HCT116 (cell line): ENCODE results near the gene ST6GALNAC5. TPM values are rescaled to one million over a fixed set of nuclear protein-coding genes. Genes with fewer than 3 reads are reported as not detected.

Experiments used
- ATAC-seq: fragments of 200-7000 bp; cut with Tn5 transposase; 2 replicates; pipeline ENCODE4 v1.9.1; 2020; ENCODE audit warnings: mild to moderate bottlenecking, moderate library complexity
- BruUV-seq: library from RNA; stranded (reverse); fragments of 400-500 nt; replicated peaks from 2 replicates; lab custom pipeline; 2021; lab: Mats Ljungman, UMichigan
- CTCF ChIA-PET: fragments of 300-600 bp; sonication (Branson Sonifier 250); formaldehyde crosslinking; loops from one replicate; lab custom pipeline; 2021; ENCODE audit warnings: antibody characterized with exemption; lab: Charles Lee
- POLR2A ChIA-PET: fragments of 300-600, 350-600 bp; sonication (Branson Sonifier 250); formaldehyde crosslinking; loops from one replicate; lab custom pipeline; 2021; ENCODE audit warnings: antibody characterized with exemption; lab: Charles Lee
- RAD21 ChIA-PET, 2 experiments: fragments of 300-600 bp; sonication (Branson Sonifier 250); formaldehyde crosslinking; loops; one replicate each; lab custom pipeline; 2023; ENCODE audit warnings: low total read pairs in 2 of 2; ENCODE audit not compliant: uncharacterized antibody in 2 of 2, unreplicated experiment in 2 of 2, low non-redundant PET in 1 of 2; lab: Charles Lee
- DNase-seq: peaks from one replicate; pipeline ENCODE4 v3.0.0-alpha.2; 2010; ENCODE audit warnings: low read depth, low spot score
- H2AFZ ChIP-seq: fragments of 200-600 bp; shearing (Covaris generic), sonication (generic); 2 replicates; pipeline ENCODE4 v1.6.1; 2017; ENCODE audit warnings: low read depth, mixed run types, mixed read lengths, antibody characterized with exemption, low read length; ENCODE audit not compliant: poor library complexity, severe bottlenecking
- H3K27ac ChIP-seq: 2 replicates; pipeline ENCODE4 v1.5.1; 2012; ENCODE audit warnings: low read depth, low read length
- H3K27me3 ChIP-seq: fragments of 200-600 bp; sonication (generic); 2 replicates; pipeline ENCODE4 v1.6.1; 2016; ENCODE audit warnings: mixed run types, low read length, mixed read lengths; ENCODE audit not compliant: insufficient read depth
- H3K36me3 ChIP-seq, 2 experiments: fragments of 200-500 bp in 1 of 2; fragments of 200-600 bp in 1 of 2; sonication (Bioruptor generic) in 1 of 2; sonication (generic) in 1 of 2; 2 replicates each; pipeline versions ENCODE4 v1.5.1 to v1.6.1; 2014 to 2016; ENCODE audit warnings: low read length in 2 of 2, inconsistent platforms in 1 of 2, mixed read lengths in 1 of 2, mixed run types in 1 of 2; ENCODE audit not compliant: insufficient read depth in 2 of 2, control insufficient read depth in 1 of 2
- H3K4me1 ChIP-seq, 2 experiments: fragments of 200-600 bp in 1 of 2; sonication (generic) in 1 of 2; 2 replicates each; pipeline versions ENCODE4 v1.5.1 to v1.6.1; 2012 to 2017; ENCODE audit warnings: low read length in 2 of 2, inconsistent platforms in 1 of 2, mild to moderate bottlenecking in 1 of 2, mixed read lengths in 1 of 2, mixed run types in 1 of 2, moderate library complexity in 1 of 2; ENCODE audit not compliant: insufficient read depth in 2 of 2, control insufficient read depth in 1 of 2
- H3K4me2 ChIP-seq: fragments of 200-600 bp; sonication (generic); 2 replicates; pipeline ENCODE4 v1.6.1; 2017; ENCODE audit warnings: mixed run types, low read length, mixed read lengths
- H3K4me3 ChIP-seq, 2 experiments: fragments of 200-600 bp in 1 of 2; sonication (generic) in 1 of 2; replicated peaks in 1 of 2; 2 replicates each; pipeline ENCODE4 v1.5.1; 2011 to 2016; ENCODE audit warnings: low read length in 2 of 2, control low read depth in 1 of 2, low read depth in 1 of 2, mild to moderate bottlenecking in 1 of 2, mixed read lengths in 1 of 2, mixed run types in 1 of 2
- H3K79me2 ChIP-seq: fragments of 200-600 bp; sonication (generic); 2 replicates; pipeline ENCODE4 v1.6.1; 2017; ENCODE audit warnings: mild to moderate bottlenecking, mixed run types, low read length, moderate library complexity, mixed read lengths; ENCODE audit not compliant: insufficient read depth
- H3K9ac ChIP-seq: fragments of 200-600 bp; sonication (generic); 2 replicates; pipeline ENCODE4 v1.6.1; 2016; ENCODE audit warnings: low read length, mixed read lengths
- H3K9me2 ChIP-seq: fragments of 200-600 bp; sonication (generic), shearing (Covaris generic); 2 replicates; pipeline ENCODE4 v1.6.1; 2017; ENCODE audit warnings: mixed run types, mild to moderate bottlenecking, moderate library complexity; ENCODE audit not compliant: insufficient read depth
- H3K9me3 ChIP-seq, 2 experiments: fragments of 200-500 bp in 1 of 2; fragments of 200-600 bp in 1 of 2; sonication (Bioruptor generic) in 1 of 2; sonication (generic) in 1 of 2; 2 replicates each; pipeline ENCODE4 v1.6.1; 2014 to 2017; ENCODE audit warnings: low read length in 2 of 2, mixed read lengths in 2 of 2, inconsistent platforms in 1 of 2, low read depth in 1 of 2, mild to moderate bottlenecking in 1 of 2, mixed run types in 1 of 2, moderate library complexity in 1 of 2; ENCODE audit not compliant: control insufficient read depth in 1 of 2, insufficient read depth in 1 of 2
- H4K20me1 ChIP-seq: fragments of 200-600 bp; sonication (generic), shearing (Covaris generic); 2 replicates; pipeline ENCODE4 v1.6.1; 2017; ENCODE audit warnings: mixed run types, mild to moderate bottlenecking, moderate library complexity; ENCODE audit not compliant: insufficient read depth
- ATF3 ChIP-seq: IDR thresholded peaks from 2 replicates; pipeline ENCODE4 v1.6.1; 2012
- CEBPB ChIP-seq: IDR thresholded peaks from 2 replicates; pipeline ENCODE4 v1.6.1; 2012; ENCODE audit warnings: low read depth
- CTCF ChIP-seq, 3 experiments: fragments of 200-600 bp in 1 of 3; sonication (generic) in 1 of 3; IDR thresholded peaks in 2 of 3; conservative IDR thresholded peaks in 1 of 3; 2 replicates each; pipeline ENCODE4 v1.5.1; 2012 to 2017; ENCODE audit warnings: low read depth in 2 of 3, low read length in 2 of 3, antibody characterized with exemption in 1 of 3, borderline replicate concordance in 1 of 3, control low read depth in 1 of 3, mild to moderate bottlenecking in 1 of 3, mixed read lengths in 1 of 3, mixed run types in 1 of 3, moderate library complexity in 1 of 3; ENCODE audit not compliant: insufficient read depth in 1 of 3
- EZH2 ChIP-seq: fragments of 200-600 bp; sonication (generic); IDR thresholded peaks from 2 replicates; pipeline ENCODE4 v1.6.1; 2017; ENCODE audit warnings: antibody characterized with exemption, mixed run types
- JUND ChIP-seq: IDR thresholded peaks from 2 replicates; pipeline ENCODE4 v1.6.1; 2012
- MAX ChIP-seq: IDR thresholded peaks from 2 replicates; pipeline ENCODE4 v1.6.1; 2012
- POLR2A ChIP-seq: IDR thresholded peaks from 2 replicates; pipeline ENCODE4 v1.7.0; 2011; ENCODE audit warnings: borderline replicate concordance; ENCODE audit not compliant: insufficient read depth, insufficient read length; ENCODE audit errors: extremely low read depth
- POLR2AphosphoS5 ChIP-seq: IDR thresholded peaks from 2 replicates; pipeline ENCODE4 v1.6.1; 2011; ENCODE audit warnings: mild to moderate bottlenecking, low read depth, low read length, moderate library complexity
- RAD21 ChIP-seq: IDR thresholded peaks from 2 replicates; pipeline ENCODE4 v1.6.1; 2012; ENCODE audit warnings: low read depth, mild to moderate bottlenecking
- REST ChIP-seq: IDR thresholded peaks from 2 replicates; pipeline ENCODE4 v1.6.1; 2012; ENCODE audit warnings: low read depth
- SIN3A ChIP-seq: IDR thresholded peaks from 2 replicates; pipeline ENCODE4 v1.6.1; 2012; ENCODE audit warnings: low read depth
- SP1 ChIP-seq: IDR thresholded peaks from 2 replicates; pipeline ENCODE4 v1.6.1; 2012; ENCODE audit warnings: low read depth
- SRF ChIP-seq: IDR thresholded peaks from 2 replicates; pipeline ENCODE4 v1.6.1; 2012; ENCODE audit warnings: low read depth
- TCF7L2 ChIP-seq: IDR thresholded peaks from 2 replicates; pipeline ENCODE4 v1.7.0; 2011; ENCODE audit warnings: borderline replicate concordance, inconsistent platforms; ENCODE audit not compliant: insufficient read depth, insufficient read length; ENCODE audit errors: extremely low read depth
- ZBTB33 ChIP-seq: IDR thresholded peaks from 2 replicates; pipeline ENCODE4 v1.6.1; 2011; ENCODE audit warnings: mild to moderate bottlenecking, low read length, moderate library complexity; ENCODE audit not compliant: insufficient replicate concordance; ENCODE audit errors: extremely low read depth
- ZFX ChIP-seq: fragments of 450-650 bp; IDR thresholded peaks from 2 replicates; pipeline ENCODE4 v1.6.1; 2017
- ZNF274 ChIP-seq: fragments of 200-500 bp; sonication (Bioruptor generic); IDR thresholded peaks from 2 replicates; pipeline ENCODE4 v1.6.1; 2014; ENCODE audit warnings: mild to moderate bottlenecking, low read depth, low read length, inconsistent platforms
- intact Hi-C: fragments of 100-400 bp; cut with micrococcal nuclease; formaldehyde crosslinking; loops from 2 replicates; pipeline ENCODE4 v1.10.0; 2022
- total RNA-seq: library from RNA; stranded (reverse); gene quantifications from one replicate; pipeline ENCODE4 v1.2.1, GENCODE V29; 2021; ENCODE audit not compliant: unreplicated experiment

ST6GALNAC5 gene
- total RNA-seq, 1 experiment from 2014 or later = 1.2 TPM

- Histone ChIP-seq H3K4me2 (no peak overlapping the region), H2AFZ (no peak overlapping the region), H3K4me1 (no peaks in the 10 kb centered on the region), H3K27me3 (no peaks in the 10 kb centered on the region), H4K20me1 (no peaks in the 10 kb centered on the region), H3K79me2 (no peaks in the 10 kb centered on the region), H3K9ac (no peak overlapping the region), H3K9me2 (no peaks in the 10 kb centered on the region), H3K36me3 (no peaks in the 10 kb centered on the region), H3K4me3 (no peak overlapping the region), H3K27ac (no peak overlapping the region), H3K9me3 (no peaks in the 10 kb centered on the region)
- ATAC-seq (no peak), DNase-seq (no peak)
- CTCF ChIA-PET = no interaction called here
- RAD21 ChIA-PET = no interaction called here
- BruUV-seq = no TSS peak
- intact Hi-C loops = no loop called here
- no peak for TF ChIP-seq POLR2A
- TF ChIP-seq SIN3A = no peak
- TF ChIP-seq ZBTB33 = no peak
- TF ChIP-seq CTCF (IDR thresholded peaks at IDR 0.05 in 2 of 3, conservative IDR thresholded peaks at IDR 0.05 in 1 of 3; ENCODE audit: borderline replicate concordance in 1 of 3, insufficient read depth in 1 of 3, low read depth in 2 of 3, low read length in 2 of 3) = no peak
- TF ChIP-seq RAD21 = no peak
- TF ChIP-seq ZFX = no peak
- no peak for TF ChIP-seq CEBPB
- TF ChIP-seq MAX = no peak
- no peak for TF ChIP-seq TCF7L2
- no peak for TF ChIP-seq SP1
- no peak for TF ChIP-seq ATF3
- no peak for TF ChIP-seq POLR2AphosphoS5
- no peak for TF ChIP-seq JUND
- no peak for TF ChIP-seq SRF
- no peak for TF ChIP-seq EZH2
- no peak for TF ChIP-seq REST
- no peak for TF ChIP-seq ZNF274
- POLR2A ChIA-PET = no interaction called here
Measured at GRCh38 chr1:76959556-76959955, 92.3 kb downstream of the ST6GALNAC5 start.
